GM10266 (cell line): Measurements from ENCODE around the gene KLF16.

Experiments used
- DNase-seq: peaks from one replicate; pipeline ENCODE4 v3.0.0; 2012; ENCODE audit errors: extremely low spot score
- TF ChIP-seq, protein P1 (sequence below): IDR thresholded peaks from 2 replicates; pipeline ENCODE4 v1.5.1; 2012; ENCODE audit warnings: mild to moderate bottlenecking, low read depth; ENCODE audit not compliant: control insufficient read depth, insufficient read depth; ENCODE audit errors: missing control alignments

KLF16 gene

GRCh38 chr19:1907563-1908363 lies 44.4 kb upstream of the KLF16 start:
- no peak for DNase-seq
- TF ChIP-seq, protein P1, sequence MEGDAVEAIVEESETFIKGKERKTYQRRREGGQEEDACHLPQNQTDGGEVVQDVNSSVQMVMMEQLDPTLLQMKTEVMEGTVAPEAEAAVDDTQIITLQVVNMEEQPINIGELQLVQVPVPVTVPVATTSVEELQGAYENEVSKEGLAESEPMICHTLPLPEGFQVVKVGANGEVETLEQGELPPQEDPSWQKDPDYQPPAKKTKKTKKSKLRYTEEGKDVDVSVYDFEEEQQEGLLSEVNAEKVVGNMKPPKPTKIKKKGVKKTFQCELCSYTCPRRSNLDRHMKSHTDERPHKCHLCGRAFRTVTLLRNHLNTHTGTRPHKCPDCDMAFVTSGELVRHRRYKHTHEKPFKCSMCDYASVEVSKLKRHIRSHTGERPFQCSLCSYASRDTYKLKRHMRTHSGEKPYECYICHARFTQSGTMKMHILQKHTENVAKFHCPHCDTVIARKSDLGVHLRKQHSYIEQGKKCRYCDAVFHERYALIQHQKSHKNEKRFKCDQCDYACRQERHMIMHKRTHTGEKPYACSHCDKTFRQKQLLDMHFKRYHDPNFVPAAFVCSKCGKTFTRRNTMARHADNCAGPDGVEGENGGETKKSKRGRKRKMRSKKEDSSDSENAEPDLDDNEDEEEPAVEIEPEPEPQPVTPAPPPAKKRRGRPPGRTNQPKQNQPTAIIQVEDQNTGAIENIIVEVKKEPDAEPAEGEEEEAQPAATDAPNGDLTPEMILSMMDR, result no peak

DNA sequence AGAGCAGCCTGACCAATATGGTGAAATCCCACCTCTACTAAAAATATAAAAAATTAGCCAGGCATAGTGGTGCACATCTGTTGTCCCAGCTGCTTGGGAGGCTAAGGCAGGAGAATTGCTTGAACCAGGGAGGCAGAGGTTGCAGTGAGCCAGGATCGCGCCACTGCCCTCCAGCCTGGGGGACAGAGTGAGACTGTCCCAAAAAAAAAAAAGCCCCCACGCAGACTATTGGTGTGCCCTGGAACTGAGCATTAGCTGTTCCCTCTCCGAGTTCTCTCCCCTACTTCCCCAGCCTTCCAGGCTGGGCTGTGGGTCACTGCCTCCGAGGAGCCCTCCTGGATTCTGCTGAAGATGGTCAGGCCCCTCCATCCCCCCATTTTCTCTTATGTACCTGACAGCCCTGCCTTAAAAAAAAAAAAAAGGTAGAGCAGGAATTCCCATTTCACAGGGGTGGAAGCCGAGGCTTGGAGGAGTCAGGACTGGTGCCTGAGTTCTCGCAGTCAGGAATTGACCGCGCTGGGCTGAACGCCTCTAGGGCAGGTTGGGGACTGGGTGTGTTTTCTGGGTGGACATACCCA lies 43.7 kb upstream of the KLF16 start:
- no peak for DNase-seq
- TF ChIP-seq, protein P1, result no peak

- TF ChIP-seq, protein P1, result no peak
- no peak for DNase-seq
These were observed 42.5 kb upstream of the KLF16 start for GRCh38 chr19:1905863-1906375.

- TF ChIP-seq, protein P1, result no peak
- DNase-seq, result peak; percentile 98
These were observed 41.9 kb upstream of the KLF16 start, which contains the start of the genes ADAT3 and SCAMP4 for GRCh38 chr19:1905110-1905862. ADAT3 (plus strand) TSS chr19:1905399; CDS start chr19:1912048, 6,649 bp downstream. SCAMP4 (plus strand) TSS chr19:1905399; CDS start chr19:1915020, 9,621 bp downstream.

DNA sequence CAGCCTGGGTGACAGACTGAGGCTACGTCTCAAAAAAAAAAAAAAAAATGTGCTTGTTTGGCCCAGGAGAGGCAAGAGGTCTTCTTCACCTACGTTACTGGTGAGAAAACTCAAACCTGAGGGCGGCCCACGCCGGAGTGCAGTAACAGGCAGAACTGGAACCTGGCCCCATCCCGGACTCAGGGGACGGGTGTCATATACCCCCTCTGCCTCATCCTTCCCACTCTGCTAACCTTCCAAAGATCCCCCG lies 41.4 kb upstream of the KLF16 start:
- DNase-seq, result no peak
- TF ChIP-seq, protein P1, result no peak

- no peak for DNase-seq
- TF ChIP-seq, protein P1, result no peak
These were observed 39.5 kb upstream of the KLF16 start for GRCh38 chr19:1902923-1903322.
